Measurements from ENCODE around the gene ATRN. TPM values are rescaled to one million over a fixed set of nuclear protein-coding genes. Genes with fewer than 3 reads are reported as not detected.

The ATRN gene
- total and polyA plus RNA-seq, 2 of the 8 experiments (the other 6 are each of a cell fraction or from before 2014, with no cell fraction given): 12.0 to 17.4 TPM

- TF ChIP-seq CHD7 (IDR thresholded peaks at IDR 0.05; ENCODE audit: insufficient replicate concordance, low read length) (no peak), RAD21 (IDR thresholded peaks at IDR 0.05 in 1 of 2, conservative IDR thresholded peaks at IDR 0.05 in 1 of 2; ENCODE audit: low read depth in 2 of 2, low read length in 2 of 2) (peak; percentile 28 to 36)
These were observed 161.6 kb downstream of the ATRN start (continued) for GRCh38 chr20:3632311-3633004.

Measured in H1 (cell line).